Measurements from ENCODE around the gene GRK2.

DNA sequence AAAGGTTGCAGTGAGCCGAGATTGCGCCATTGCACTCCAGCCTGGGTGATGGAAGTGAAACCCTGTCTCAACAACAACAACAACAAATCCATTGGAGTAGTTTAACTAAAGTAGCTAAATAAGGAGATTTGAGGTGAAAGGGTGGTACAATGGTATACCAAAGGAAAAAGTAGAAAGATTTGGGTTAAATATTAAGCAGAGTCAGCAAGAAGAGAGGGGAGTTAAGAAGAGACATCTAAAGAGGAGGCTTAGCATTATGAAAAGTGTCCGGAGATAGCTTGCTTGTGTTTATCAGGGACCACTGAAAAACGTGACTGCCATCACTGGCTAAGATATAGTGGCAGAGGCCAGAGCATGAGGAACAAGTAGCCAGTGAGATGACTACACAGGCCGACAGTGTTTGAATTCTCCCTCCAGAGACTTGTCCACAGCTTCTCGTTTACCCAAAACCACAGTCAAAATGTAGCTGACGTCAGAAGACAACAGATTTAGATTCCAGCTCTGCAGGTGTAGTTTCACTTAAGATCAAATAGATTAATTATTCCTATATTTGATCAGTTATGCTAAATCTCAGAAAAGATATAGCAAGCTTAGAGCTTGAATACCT lies 32.6 kb upstream of the GRK2 start:
- TF ChIP-seq, protein P1, sequence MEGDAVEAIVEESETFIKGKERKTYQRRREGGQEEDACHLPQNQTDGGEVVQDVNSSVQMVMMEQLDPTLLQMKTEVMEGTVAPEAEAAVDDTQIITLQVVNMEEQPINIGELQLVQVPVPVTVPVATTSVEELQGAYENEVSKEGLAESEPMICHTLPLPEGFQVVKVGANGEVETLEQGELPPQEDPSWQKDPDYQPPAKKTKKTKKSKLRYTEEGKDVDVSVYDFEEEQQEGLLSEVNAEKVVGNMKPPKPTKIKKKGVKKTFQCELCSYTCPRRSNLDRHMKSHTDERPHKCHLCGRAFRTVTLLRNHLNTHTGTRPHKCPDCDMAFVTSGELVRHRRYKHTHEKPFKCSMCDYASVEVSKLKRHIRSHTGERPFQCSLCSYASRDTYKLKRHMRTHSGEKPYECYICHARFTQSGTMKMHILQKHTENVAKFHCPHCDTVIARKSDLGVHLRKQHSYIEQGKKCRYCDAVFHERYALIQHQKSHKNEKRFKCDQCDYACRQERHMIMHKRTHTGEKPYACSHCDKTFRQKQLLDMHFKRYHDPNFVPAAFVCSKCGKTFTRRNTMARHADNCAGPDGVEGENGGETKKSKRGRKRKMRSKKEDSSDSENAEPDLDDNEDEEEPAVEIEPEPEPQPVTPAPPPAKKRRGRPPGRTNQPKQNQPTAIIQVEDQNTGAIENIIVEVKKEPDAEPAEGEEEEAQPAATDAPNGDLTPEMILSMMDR (IDR thresholded peaks at IDR 0.05) = no peak
- TF ChIP-seq POLR2A (IDR thresholded peaks at IDR 0.05) = no peak

All from testis (tissue), 2 donors.